Calu3 (cell line): ENCODE data around the gene PYGO2. TPM values are rescaled to one million over a fixed set of nuclear protein-coding genes. Genes with fewer than 3 reads are reported as not detected.

Source experiments
- BruUV-seq: library from RNA; stranded (reverse); fragments of 400-500 nt; replicated peaks from 2 replicates; lab custom pipeline; 2021; lab: Mats Ljungman, UMichigan
- CTCF ChIA-PET: fragments of 300-600 bp; sonication (Branson Sonifier 250); formaldehyde crosslinking; loops from one replicate; lab custom pipeline; 2022; ENCODE audit warnings: antibody characterized with exemption; lab: Charles Lee
- DNase-seq: peaks from one replicate; pipeline ENCODE4 v3.0.0; 2022
- H3K27ac Mint-ChIP-seq: one replicate; pipeline ENCODE4 v1.8.0; 2022; ENCODE audit warnings: mixed read lengths; ENCODE audit not compliant: unreplicated experiment
- H3K27me3 Mint-ChIP-seq: one replicate; pipeline ENCODE4 v1.8.0; 2022; ENCODE audit warnings: mixed read lengths; ENCODE audit not compliant: unreplicated experiment
- H3K36me3 Mint-ChIP-seq: one replicate; pipeline ENCODE4 v1.8.0; 2022; ENCODE audit warnings: mild to moderate bottlenecking, moderate library complexity, mixed read lengths; ENCODE audit not compliant: insufficient read depth, unreplicated experiment
- H3K4me1 Mint-ChIP-seq: one replicate; pipeline ENCODE4 v1.8.0; 2022; ENCODE audit warnings: mild to moderate bottlenecking, low read depth, mixed read lengths; ENCODE audit not compliant: unreplicated experiment
- H3K4me3 Mint-ChIP-seq: one replicate; pipeline ENCODE4 v1.8.0; 2022; ENCODE audit warnings: mild to moderate bottlenecking, low read depth, moderate library complexity, mixed read lengths; ENCODE audit not compliant: unreplicated experiment
- H3K9me3 Mint-ChIP-seq: one replicate; pipeline ENCODE4 v1.8.0; 2022; ENCODE audit warnings: low read depth, mixed read lengths; ENCODE audit not compliant: unreplicated experiment
- CTCF ChIP-seq: fragments of 200-600 bp; IDR thresholded peaks from one replicate; pipeline ENCODE4 v1.8.0; 2022; ENCODE audit warnings: antibody characterized with exemption; ENCODE audit not compliant: unreplicated experiment
- intact Hi-C: fragments of 100-400 bp; cut with micrococcal nuclease; formaldehyde crosslinking; loops from one replicate; pipeline ENCODE4 v1.10.0; 2022; ENCODE audit not compliant: unreplicated experiment
- total RNA-seq: library from RNA; stranded (reverse); gene quantifications from 2 replicates; pipeline ENCODE4 v1.2.3, GENCODE V29; 2022

The PYGO2 gene
- total RNA-seq, 1 experiment from 2014 or later = 45.6 TPM

- Mint-ChIP-seq H3K36me3 (peaks cover 21% of the 10 kb centered on the region), H3K9me3 (no peaks in the 10 kb centered on the region)
Measured at GRCh38 chr1:154940651-154941194, 20.9 kb downstream of the PYGO2 start.

GRCh38 chr1:154940213-154940560 lies 21.4 kb downstream of the PYGO2 start:
- peaks cover 22% of the 10 kb centered on the region for H3K36me3 Mint-ChIP-seq
- H3K27ac Mint-ChIP-seq = no peak overlapping the region
- intact Hi-C loops = no loop called here
- peaks cover 49% of the 10 kb centered on the region for H3K4me1 Mint-ChIP-seq
- no peaks in the 10 kb centered on the region for H3K9me3 Mint-ChIP-seq
- CTCF ChIA-PET = interaction anchor here (0.5 kb wide), 1 partner anchor 104 kb away, joined by 3 read pairs; no protein-coding TSS in a partner anchor
- DNase-seq = no peak
- no peaks in the 10 kb centered on the region for H3K27me3 Mint-ChIP-seq
- no TSS peak for BruUV-seq
- H3K4me3 Mint-ChIP-seq = no peak overlapping the region
- no peak for TF ChIP-seq CTCF

More at GRCh38 chr1:154940651-154941194, 20.9 kb downstream of the PYGO2 start:
- CTCF ChIA-PET = interaction anchor here (0.5 to 0.6 kb wide), 2 partner anchors 33 to 104 kb away, joined by 3 to 6 read pairs; no protein-coding TSS in a partner anchor
- DNase-seq = no peak
- peaks cover 49% of the 10 kb centered on the region for H3K4me1 Mint-ChIP-seq
- intact Hi-C loops = no loop called here
- H3K4me3 Mint-ChIP-seq = no peak overlapping the region
- BruUV-seq = no TSS peak
- H3K27ac Mint-ChIP-seq = no peak overlapping the region
- no peaks in the 10 kb centered on the region for H3K27me3 Mint-ChIP-seq
- no peak for TF ChIP-seq CTCF

DNA sequence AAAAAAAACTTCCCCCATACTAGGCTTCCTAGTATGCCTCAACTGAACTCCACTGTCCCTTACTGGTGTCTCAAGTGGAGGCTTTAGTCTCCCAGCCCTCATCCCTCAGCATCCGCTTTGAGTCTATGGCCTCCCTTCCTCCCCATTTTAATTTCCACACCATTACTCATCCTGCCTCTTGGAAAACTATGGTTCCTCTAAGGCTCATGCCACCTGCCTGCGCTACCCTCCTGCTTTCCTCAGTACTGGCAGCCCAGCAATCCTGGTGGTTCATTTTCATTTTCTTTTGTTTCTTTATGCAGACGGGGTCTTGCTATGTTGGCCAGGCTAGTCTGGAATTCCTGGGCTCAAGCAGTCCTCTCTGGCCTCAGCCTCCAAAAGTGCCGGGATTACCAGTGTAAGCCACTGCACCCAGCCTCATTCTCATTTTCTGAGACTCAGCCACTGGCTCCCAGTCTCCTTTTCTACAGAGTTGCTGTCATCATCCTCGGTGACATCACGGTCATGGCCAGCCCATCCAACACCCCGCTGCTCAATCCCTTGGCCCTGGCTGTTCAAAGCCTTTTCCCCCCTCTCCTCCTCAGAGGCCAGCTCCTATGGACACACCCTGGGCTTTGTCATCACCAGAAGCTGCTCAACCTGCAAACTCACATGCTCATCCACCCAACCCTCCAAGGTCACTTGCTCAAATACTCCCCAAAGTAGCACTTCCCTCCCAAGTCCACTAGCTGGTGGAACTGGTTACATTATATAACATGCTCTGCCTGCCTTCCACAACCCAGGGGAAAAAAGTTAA lies 22.8 kb downstream of the PYGO2 start:
- Mint-ChIP-seq H3K4me1 (peaks cover 47% of the 10 kb centered on the region), H3K4me3 (peak overlapping the region; percentile 95), H3K36me3 (peaks cover 22% of the 10 kb centered on the region), H3K27me3 (no peaks in the 10 kb centered on the region), H3K9me3 (no peaks in the 10 kb centered on the region), H3K27ac (peak overlapping the region; percentile 99)
- CTCF ChIA-PET = no interaction called here
- no peak for TF ChIP-seq CTCF
- DNase-seq = no peak
- intact Hi-C loops = loop anchor here (10.0 kb wide), 1 partner anchor 174 kb away; no protein-coding TSS in a partner anchor
- BruUV-seq = no TSS peak

GRCh38 chr1:154937988-154938386 lies 23.6 kb downstream of the PYGO2 start:
- intact Hi-C loops = loop anchor here (10.0 kb wide), 1 partner anchor 173 kb away; no protein-coding TSS in a partner anchor

More at GRCh38 chr1:154937988-154938386, 23.6 kb downstream of the PYGO2 start:
- H3K9me3 Mint-ChIP-seq = no peaks in the 10 kb centered on the region
- no TSS peak for BruUV-seq
- CTCF ChIA-PET = no interaction called here
- peaks cover 41% of the 10 kb centered on the region for H3K4me1 Mint-ChIP-seq
- no peaks in the 10 kb centered on the region for H3K27me3 Mint-ChIP-seq
- no peak for TF ChIP-seq CTCF
- no peak for DNase-seq
- peak overlapping the region; percentile 99 for H3K27ac Mint-ChIP-seq
- H3K4me3 Mint-ChIP-seq = peak overlapping the region; percentile 95
- H3K36me3 Mint-ChIP-seq = peaks cover 22% of the 10 kb centered on the region
